Sigmoid colon (tissue), 4 donors: ENCODE results near the gene NOP56.

ENCODE experiments used
- POLR2A ChIP-seq, 2 donors: fragments of 450-650 bp; IDR thresholded peaks; one replicate each; pipeline ENCODE4 v1.6.1; 2016; ENCODE audit warnings: antibody characterized with exemption in 2 of 2, mild to moderate bottlenecking in 2 of 2, moderate library complexity in 2 of 2
- POLR2AphosphoS5 ChIP-seq, 4 donors: sonication (generic); formaldehyde crosslinking; IDR thresholded peaks; one replicate each; pipeline ENCODE4 v1.6.1; 2017; ENCODE audit warnings: antibody characterized with exemption in 4 of 4
- TF ChIP-seq, protein P1 (sequence below), 4 experiments: fragments of 450-650 bp in 3 of 4; fragments of 200-600 bp in 1 of 4; IDR thresholded peaks; one replicate each; pipeline ENCODE4 v1.5.1; 2016 to 2019; ENCODE audit warnings: antibody characterized with exemption in 4 of 4, mild to moderate bottlenecking in 3 of 4, moderate library complexity in 2 of 4

DNA sequence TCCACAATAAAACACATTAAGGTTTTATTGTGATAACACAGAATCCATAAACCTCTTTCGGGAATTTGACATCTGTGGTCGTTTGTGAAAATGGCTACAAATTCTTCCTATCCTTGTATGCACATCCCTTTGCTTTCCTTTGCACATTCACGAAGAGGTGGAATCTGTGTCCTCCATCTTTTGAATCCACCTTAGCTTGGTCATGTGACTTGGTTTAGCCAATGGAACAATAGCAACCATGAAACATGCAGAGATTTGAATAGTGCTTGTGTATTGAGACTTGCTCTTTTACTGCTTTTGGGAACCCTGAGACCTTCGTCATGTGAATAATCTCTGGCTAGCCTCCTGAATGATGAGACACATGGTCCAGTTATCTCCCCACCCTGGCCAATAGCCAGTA lies 49.7 kb upstream of the NOP56 start:
- TF ChIP-seq, protein P1, sequence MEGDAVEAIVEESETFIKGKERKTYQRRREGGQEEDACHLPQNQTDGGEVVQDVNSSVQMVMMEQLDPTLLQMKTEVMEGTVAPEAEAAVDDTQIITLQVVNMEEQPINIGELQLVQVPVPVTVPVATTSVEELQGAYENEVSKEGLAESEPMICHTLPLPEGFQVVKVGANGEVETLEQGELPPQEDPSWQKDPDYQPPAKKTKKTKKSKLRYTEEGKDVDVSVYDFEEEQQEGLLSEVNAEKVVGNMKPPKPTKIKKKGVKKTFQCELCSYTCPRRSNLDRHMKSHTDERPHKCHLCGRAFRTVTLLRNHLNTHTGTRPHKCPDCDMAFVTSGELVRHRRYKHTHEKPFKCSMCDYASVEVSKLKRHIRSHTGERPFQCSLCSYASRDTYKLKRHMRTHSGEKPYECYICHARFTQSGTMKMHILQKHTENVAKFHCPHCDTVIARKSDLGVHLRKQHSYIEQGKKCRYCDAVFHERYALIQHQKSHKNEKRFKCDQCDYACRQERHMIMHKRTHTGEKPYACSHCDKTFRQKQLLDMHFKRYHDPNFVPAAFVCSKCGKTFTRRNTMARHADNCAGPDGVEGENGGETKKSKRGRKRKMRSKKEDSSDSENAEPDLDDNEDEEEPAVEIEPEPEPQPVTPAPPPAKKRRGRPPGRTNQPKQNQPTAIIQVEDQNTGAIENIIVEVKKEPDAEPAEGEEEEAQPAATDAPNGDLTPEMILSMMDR (IDR thresholded peaks at IDR 0.05) = no peak
- no peak for TF ChIP-seq POLR2A (IDR thresholded peaks at IDR 0.05)
- TF ChIP-seq POLR2AphosphoS5 (IDR thresholded peaks at IDR 0.05) = no peak
